Activated T-cell treated with anti-CD3 and anti-CD28 coated beads for 1 hour (primary cell): ENCODE measurements around the gene HIPK3.
"Not testable (repeated sequence)": the region's sequence is repeated elsewhere in the genome, so short reads cannot be mapped to it uniquely, and the experiment has no call there.

Experiments
- DNase-seq: peaks from one replicate; pipeline ENCODE4 v3.0.0-alpha.2; 2020; ENCODE audit warnings: low read depth

The HIPK3 gene

GRCh38 chr11:33258631-33259205, 1.5 kb downstream of the HIPK3 start:
- no peak for DNase-seq

- DNase-seq = no peak
Measured at GRCh38 chr11:33259869-33260268, 2.7 kb downstream of the HIPK3 start.

- DNase-seq = not testable (repeated sequence)
Measured at GRCh38 chr11:33261350-33261749, 4.2 kb downstream of the HIPK3 start.

- no peak for DNase-seq
Measured at GRCh38 chr11:33262011-33262645, 4.9 kb downstream of the HIPK3 start.

GRCh38 chr11:33263549-33263948, 6.4 kb downstream of the HIPK3 start:
- DNase-seq = no peak

- no peak for DNase-seq
Measured at GRCh38 chr11:33264926-33265325, 7.7 kb downstream of the HIPK3 start.

- no peak for DNase-seq
Measured at GRCh38 chr11:33266393-33267215, 9.4 kb downstream of the HIPK3 start.

- DNase-seq = no peak
Measured at GRCh38 chr11:33268945-33269540, 11.9 kb downstream of the HIPK3 start.

GRCh38 chr11:33269822-33270221, 12.6 kb downstream of the HIPK3 start:
- DNase-seq = no peak

- DNase-seq = no peak
Measured at GRCh38 chr11:33271059-33271458, 13.9 kb downstream of the HIPK3 start.

GRCh38 chr11:33272338-33273107, 15.3 kb downstream of the HIPK3 start:
- DNase-seq = no peak

GRCh38 chr11:33273656-33274055, 16.5 kb downstream of the HIPK3 start:
- no peak for DNase-seq

GRCh38 chr11:33280411-33280810, 23.2 kb downstream of the HIPK3 start:
- DNase-seq = no peak

- DNase-seq = no peak
Measured at GRCh38 chr11:33281758-33282157, 24.6 kb downstream of the HIPK3 start.

GRCh38 chr11:33284818-33285217, 27.6 kb downstream of the HIPK3 start:
- DNase-seq = no peak

GRCh38 chr11:33290319-33290718, 33.1 kb downstream of the HIPK3 start:
- no peak for DNase-seq

- no peak for DNase-seq
Measured at GRCh38 chr11:33291004-33291777, 34.0 kb downstream of the HIPK3 start.

GRCh38 chr11:33292311-33292710, 35.1 kb downstream of the HIPK3 start:
- no peak for DNase-seq

GRCh38 chr11:33294224-33294623, 37.0 kb downstream of the HIPK3 start:
- no peak for DNase-seq

GRCh38 chr11:33294797-33295196, 37.6 kb downstream of the HIPK3 start:
- DNase-seq = no peak

- no peak for DNase-seq
Measured at GRCh38 chr11:33296695-33297094, 39.5 kb downstream of the HIPK3 start.
